Liver (tissue), 9 donors: ENCODE data around the gene PF4V1. TPM values are rescaled to one million over a fixed set of nuclear protein-coding genes. Genes with fewer than 3 reads are reported as not detected.

Experiments used
- DNase-seq: peaks from one replicate; pipeline ENCODE4 v3.0.0-alpha.2; 2017; ENCODE audit warnings: low spot score
- H3K27ac ChIP-seq, 2 donors: one replicate each; pipeline ENCODE4 v1.7.0; 2013; ENCODE audit warnings: inconsistent platforms in 2 of 2, low read length in 2 of 2, control low read depth in 1 of 2, low read depth in 1 of 2, mild to moderate bottlenecking in 1 of 2
- H3K27me3 ChIP-seq, 4 donors: one replicate each; pipeline versions ENCODE4 v1.6.1 to v1.7.0; 2013; ENCODE audit warnings: low read length in 3 of 4, inconsistent platforms in 1 of 4, mild to moderate bottlenecking in 1 of 4, moderate library complexity in 1 of 4; ENCODE audit not compliant: control insufficient read depth in 4 of 4, insufficient read depth in 4 of 4
- H3K36me3 ChIP-seq, 4 donors: one replicate each; pipeline versions ENCODE4 v1.6.1 to v1.7.0; 2013; ENCODE audit warnings: low read length in 3 of 4, mild to moderate bottlenecking in 3 of 4, low read depth in 1 of 4, moderate library complexity in 1 of 4; ENCODE audit not compliant: control insufficient read depth in 4 of 4, insufficient read depth in 3 of 4
- H3K4me1 ChIP-seq, 4 donors: one replicate each; pipeline versions ENCODE4 v1.6.1 to v1.7.0; 2013; ENCODE audit warnings: low read length in 3 of 4, mild to moderate bottlenecking in 3 of 4, moderate library complexity in 1 of 4; ENCODE audit not compliant: control insufficient read depth in 4 of 4, insufficient read depth in 4 of 4
- H3K4me3 ChIP-seq, 3 donors: one replicate each; pipeline versions ENCODE4 v1.6.1 to v1.7.0; 2013; ENCODE audit warnings: low read length in 3 of 3, control low read depth in 1 of 3, low read depth in 1 of 3, mild to moderate bottlenecking in 1 of 3
- H3K9ac ChIP-seq, 2 donors: one replicate each; pipeline ENCODE4 v1.7.0; 2013; ENCODE audit warnings: low read length in 2 of 2, mild to moderate bottlenecking in 2 of 2, moderate library complexity in 2 of 2, control low read depth in 1 of 2, low read depth in 1 of 2
- H3K9me3 ChIP-seq, 4 donors: one replicate each; pipeline versions ENCODE4 v1.6.1 to v1.7.0; 2013; ENCODE audit warnings: low read length in 3 of 4; ENCODE audit not compliant: control insufficient read depth in 4 of 4
- EGR1 ChIP-seq, 2 donors: IDR thresholded peaks; 2 replicates each; pipeline ENCODE4 v1.6.1; 2016 to 2018; ENCODE audit warnings: antibody characterized with exemption in 2 of 2, low read depth in 2 of 2
- FOXA1 ChIP-seq: IDR thresholded peaks from 2 replicates; pipeline ENCODE4 v1.6.1; 2016; ENCODE audit warnings: antibody characterized with exemption
- FOXA2 ChIP-seq: IDR thresholded peaks from 2 replicates; pipeline ENCODE4 v1.6.1; 2016; ENCODE audit warnings: antibody characterized with exemption
- GABPA ChIP-seq, 2 donors: IDR thresholded peaks in 1 of 2; conservative IDR thresholded peaks in 1 of 2; 2 replicates each; pipeline ENCODE4 v1.6.1; 2016; ENCODE audit warnings: antibody characterized with exemption in 2 of 2, mild to moderate bottlenecking in 1 of 2, moderate library complexity in 1 of 2
- HNF4A ChIP-seq, 2 donors: conservative IDR thresholded peaks; 2 replicates each; pipeline ENCODE4 v1.6.1; 2016; ENCODE audit warnings: antibody characterized with exemption in 2 of 2, mild to moderate bottlenecking in 2 of 2
- HNF4G ChIP-seq: IDR thresholded peaks from 2 replicates; pipeline ENCODE4 v1.6.1; 2016; ENCODE audit warnings: antibody characterized with exemption
- JUND ChIP-seq, 2 donors: IDR thresholded peaks; 2 replicates each; pipeline ENCODE4 v1.6.1; 2016; ENCODE audit warnings: antibody characterized with exemption in 2 of 2
- NR2F2 ChIP-seq: IDR thresholded peaks from 2 replicates; pipeline ENCODE4 v1.6.1; 2016; ENCODE audit warnings: antibody characterized with exemption
- RAD21 ChIP-seq, 2 donors: IDR thresholded peaks; 2 replicates each; pipeline ENCODE4 v1.6.1; 2016; ENCODE audit warnings: antibody characterized with exemption in 2 of 2, mild to moderate bottlenecking in 2 of 2
- RXRA ChIP-seq, 2 donors: IDR thresholded peaks; 2 replicates each; pipeline ENCODE4 v1.6.1; 2017 to 2018; ENCODE audit warnings: antibody characterized with exemption in 2 of 2, mild to moderate bottlenecking in 1 of 2
- SP1 ChIP-seq: IDR thresholded peaks from 2 replicates; pipeline ENCODE4 v1.6.1; 2018; ENCODE audit warnings: antibody characterized with exemption, mild to moderate bottlenecking
- TAF1 ChIP-seq: conservative IDR thresholded peaks from 2 replicates; pipeline ENCODE4 v1.6.1; 2016; ENCODE audit warnings: antibody characterized with exemption, mild to moderate bottlenecking
- YY1 ChIP-seq: IDR thresholded peaks from 2 replicates; pipeline ENCODE4 v1.6.1; 2016; ENCODE audit warnings: antibody characterized with exemption, mild to moderate bottlenecking
- polyA plus RNA-seq, 2 donors: library from polyadenylated mRNA; stranded (reverse) in 1 of 2; unstranded in 1 of 2; fragments of 200-250 nt in 1 of 2; fragments of >200 nt in 1 of 2; fragmentation: Nextera tagmentation in 1 of 2; extraction: Ambion mirVana in 1 of 2; gene quantifications; one replicate each; pipeline versions ENCODE4 v1.2.1 to v1.2.3, GENCODE V29; 2013 to 2015
- total RNA-seq, 2 donors: library from RNA; depleted of rRNA; stranded (reverse); fragments of >200 nt; gene quantifications; one replicate each; pipeline ENCODE4 v1.2.3, GENCODE V29; 2014
- TF ChIP-seq, protein P1 (sequence below): IDR thresholded peaks from 2 replicates; pipeline ENCODE4 v1.6.1; 2016; ENCODE audit warnings: antibody characterized with exemption, mild to moderate bottlenecking
- TF ChIP-seq, protein P2 (sequence below): fragments of 150-350 bp; IDR thresholded peaks from 2 replicates; pipeline ENCODE4 v1.5.1; 2017; ENCODE audit warnings: improper control_type of control experiment, low read depth, low read length; ENCODE audit not compliant: missing input control
- TF ChIP-seq, protein P3 (sequence below): IDR thresholded peaks from 2 replicates; pipeline ENCODE4 v1.6.1; 2016; ENCODE audit warnings: antibody characterized with exemption
- TF ChIP-seq, protein P4 (sequence below): IDR thresholded peaks from 2 replicates; pipeline ENCODE4 v1.6.1; 2016; ENCODE audit warnings: antibody characterized with exemption
- TF ChIP-seq, protein P5 (sequence below): IDR thresholded peaks from 2 replicates; pipeline ENCODE4 v1.6.1; 2016; ENCODE audit warnings: antibody characterized with exemption
- donor health status: healthy.
- donor health status: healthy.
- donor health status: healthy.
- donor health status: healthy.
- donor health status: healthy.

The PF4V1 gene
- total and polyA plus RNA-seq, 4 donors, result 0.16 to 3.4 (median 0.74) TPM; not detected in 1

DNA sequence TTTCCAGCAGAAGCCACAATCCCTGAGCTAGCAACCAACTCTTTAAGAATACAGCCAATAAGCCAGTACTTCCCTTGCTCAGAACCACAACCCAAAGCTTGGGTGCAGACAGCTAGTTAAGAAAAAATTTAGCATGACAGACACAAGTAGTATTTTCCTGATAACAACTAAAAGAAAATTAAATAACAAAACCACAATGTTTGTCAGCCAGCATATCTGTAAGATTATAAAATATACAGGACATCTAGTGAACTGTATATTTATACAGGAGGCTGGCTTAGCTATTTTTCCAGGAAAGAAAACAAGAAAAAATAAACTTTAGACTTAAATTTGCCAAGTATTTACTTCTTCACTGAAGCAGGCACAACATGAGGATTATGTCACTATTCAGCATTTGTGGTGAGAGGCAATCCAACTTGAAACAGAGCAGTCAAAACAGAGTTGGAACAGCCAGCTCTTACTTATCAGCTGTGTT lies 6.6 kb downstream of the PF4V1 start:
- Histone ChIP-seq H3K27me3 (no peaks in the 10 kb centered on the region), H3K36me3 (no peaks in the 10 kb centered on the region), H3K9me3 (peaks cover 0 to 2% (median 0%) of the 10 kb centered on the region in 4 donors), H3K27ac (no peak overlapping the region), H3K4me3 (no peak overlapping the region), H3K9ac (no peak overlapping the region), H3K4me1 (peaks cover 3 to 12% (median 7%) of the 10 kb centered on the region in 4 donors)
- TF ChIP-seq YY1 (no peak), FOXA2 (no peak), RXRA (IDR thresholded peaks at IDR 0.05) (no peak), RAD21 (IDR thresholded peaks at IDR 0.05) (no peak), SP1 (no peak), HNF4A (conservative IDR thresholded peaks at IDR 0.05) (no peak), HNF4G (no peak), JUND (IDR thresholded peaks at IDR 0.05) (no peak), GABPA (IDR thresholded peaks at IDR 0.05 in 1 of 2, conservative IDR thresholded peaks at IDR 0.05 in 1 of 2) (no peak), NR2F2 (no peak), TAF1 (no peak), FOXA1 (no peak), EGR1 (IDR thresholded peaks at IDR 0.05; ENCODE audit: low read depth in 2 of 2) (no peak)
- TF ChIP-seq, protein P1, sequence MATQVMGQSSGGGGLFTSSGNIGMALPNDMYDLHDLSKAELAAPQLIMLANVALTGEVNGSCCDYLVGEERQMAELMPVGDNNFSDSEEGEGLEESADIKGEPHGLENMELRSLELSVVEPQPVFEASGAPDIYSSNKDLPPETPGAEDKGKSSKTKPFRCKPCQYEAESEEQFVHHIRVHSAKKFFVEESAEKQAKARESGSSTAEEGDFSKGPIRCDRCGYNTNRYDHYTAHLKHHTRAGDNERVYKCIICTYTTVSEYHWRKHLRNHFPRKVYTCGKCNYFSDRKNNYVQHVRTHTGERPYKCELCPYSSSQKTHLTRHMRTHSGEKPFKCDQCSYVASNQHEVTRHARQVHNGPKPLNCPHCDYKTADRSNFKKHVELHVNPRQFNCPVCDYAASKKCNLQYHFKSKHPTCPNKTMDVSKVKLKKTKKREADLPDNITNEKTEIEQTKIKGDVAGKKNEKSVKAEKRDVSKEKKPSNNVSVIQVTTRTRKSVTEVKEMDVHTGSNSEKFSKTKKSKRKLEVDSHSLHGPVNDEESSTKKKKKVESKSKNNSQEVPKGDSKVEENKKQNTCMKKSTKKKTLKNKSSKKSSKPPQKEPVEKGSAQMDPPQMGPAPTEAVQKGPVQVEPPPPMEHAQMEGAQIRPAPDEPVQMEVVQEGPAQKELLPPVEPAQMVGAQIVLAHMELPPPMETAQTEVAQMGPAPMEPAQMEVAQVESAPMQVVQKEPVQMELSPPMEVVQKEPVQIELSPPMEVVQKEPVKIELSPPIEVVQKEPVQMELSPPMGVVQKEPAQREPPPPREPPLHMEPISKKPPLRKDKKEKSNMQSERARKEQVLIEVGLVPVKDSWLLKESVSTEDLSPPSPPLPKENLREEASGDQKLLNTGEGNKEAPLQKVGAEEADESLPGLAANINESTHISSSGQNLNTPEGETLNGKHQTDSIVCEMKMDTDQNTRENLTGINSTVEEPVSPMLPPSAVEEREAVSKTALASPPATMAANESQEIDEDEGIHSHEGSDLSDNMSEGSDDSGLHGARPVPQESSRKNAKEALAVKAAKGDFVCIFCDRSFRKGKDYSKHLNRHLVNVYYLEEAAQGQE, result no peak
- TF ChIP-seq, protein P2, sequence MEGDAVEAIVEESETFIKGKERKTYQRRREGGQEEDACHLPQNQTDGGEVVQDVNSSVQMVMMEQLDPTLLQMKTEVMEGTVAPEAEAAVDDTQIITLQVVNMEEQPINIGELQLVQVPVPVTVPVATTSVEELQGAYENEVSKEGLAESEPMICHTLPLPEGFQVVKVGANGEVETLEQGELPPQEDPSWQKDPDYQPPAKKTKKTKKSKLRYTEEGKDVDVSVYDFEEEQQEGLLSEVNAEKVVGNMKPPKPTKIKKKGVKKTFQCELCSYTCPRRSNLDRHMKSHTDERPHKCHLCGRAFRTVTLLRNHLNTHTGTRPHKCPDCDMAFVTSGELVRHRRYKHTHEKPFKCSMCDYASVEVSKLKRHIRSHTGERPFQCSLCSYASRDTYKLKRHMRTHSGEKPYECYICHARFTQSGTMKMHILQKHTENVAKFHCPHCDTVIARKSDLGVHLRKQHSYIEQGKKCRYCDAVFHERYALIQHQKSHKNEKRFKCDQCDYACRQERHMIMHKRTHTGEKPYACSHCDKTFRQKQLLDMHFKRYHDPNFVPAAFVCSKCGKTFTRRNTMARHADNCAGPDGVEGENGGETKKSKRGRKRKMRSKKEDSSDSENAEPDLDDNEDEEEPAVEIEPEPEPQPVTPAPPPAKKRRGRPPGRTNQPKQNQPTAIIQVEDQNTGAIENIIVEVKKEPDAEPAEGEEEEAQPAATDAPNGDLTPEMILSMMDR, result no peak
- TF ChIP-seq, protein P3, sequence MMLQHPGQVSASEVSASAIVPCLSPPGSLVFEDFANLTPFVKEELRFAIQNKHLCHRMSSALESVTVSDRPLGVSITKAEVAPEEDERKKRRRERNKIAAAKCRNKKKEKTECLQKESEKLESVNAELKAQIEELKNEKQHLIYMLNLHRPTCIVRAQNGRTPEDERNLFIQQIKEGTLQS, result no peak
- TF ChIP-seq, protein P4, sequence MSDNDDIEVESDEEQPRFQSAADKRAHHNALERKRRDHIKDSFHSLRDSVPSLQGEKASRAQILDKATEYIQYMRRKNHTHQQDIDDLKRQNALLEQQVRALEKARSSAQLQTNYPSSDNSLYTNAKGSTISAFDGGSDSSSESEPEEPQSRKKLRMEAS, result no peak
- TF ChIP-seq, protein P5, sequence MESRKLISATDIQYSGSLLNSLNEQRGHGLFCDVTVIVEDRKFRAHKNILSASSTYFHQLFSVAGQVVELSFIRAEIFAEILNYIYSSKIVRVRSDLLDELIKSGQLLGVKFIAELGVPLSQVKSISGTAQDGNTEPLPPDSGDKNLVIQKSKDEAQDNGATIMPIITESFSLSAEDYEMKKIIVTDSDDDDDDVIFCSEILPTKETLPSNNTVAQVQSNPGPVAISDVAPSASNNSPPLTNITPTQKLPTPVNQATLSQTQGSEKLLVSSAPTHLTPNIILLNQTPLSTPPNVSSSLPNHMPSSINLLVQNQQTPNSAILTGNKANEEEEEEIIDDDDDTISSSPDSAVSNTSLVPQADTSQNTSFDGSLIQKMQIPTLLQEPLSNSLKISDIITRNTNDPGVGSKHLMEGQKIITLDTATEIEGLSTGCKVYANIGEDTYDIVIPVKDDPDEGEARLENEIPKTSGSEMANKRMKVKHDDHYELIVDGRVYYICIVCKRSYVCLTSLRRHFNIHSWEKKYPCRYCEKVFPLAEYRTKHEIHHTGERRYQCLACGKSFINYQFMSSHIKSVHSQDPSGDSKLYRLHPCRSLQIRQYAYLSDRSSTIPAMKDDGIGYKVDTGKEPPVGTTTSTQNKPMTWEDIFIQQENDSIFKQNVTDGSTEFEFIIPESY, result no peak
- no peak for DNase-seq
